HFFc6 (cell line): ENCODE results near the gene CCL22. TPM values are rescaled to one million over a fixed set of nuclear protein-coding genes. Genes with fewer than 3 reads are reported as not detected.
"Not testable (repeated sequence)": the region's sequence is repeated elsewhere in the genome, so short reads cannot be mapped to it uniquely, and the experiment has no call there.

ENCODE experiments used
- DNase-seq: peaks from one replicate; pipeline ENCODE4 v3.0.0-alpha.2; 2018
- H3K27ac Mint-ChIP-seq: 2 replicates; pipeline ENCODE4 v1.8.0; 2020; ENCODE audit warnings: mild to moderate bottlenecking, mixed read lengths
- H3K27me3 Mint-ChIP-seq: 2 replicates; pipeline ENCODE4 v1.8.0; 2021; ENCODE audit warnings: mild to moderate bottlenecking, moderate library complexity, mixed read lengths; ENCODE audit not compliant: insufficient read depth
- H3K36me3 Mint-ChIP-seq: 2 replicates; pipeline ENCODE4 v1.8.0; 2021; ENCODE audit warnings: low read depth, mixed read lengths
- H3K4me1 Mint-ChIP-seq: 2 replicates; pipeline ENCODE4 v1.8.0; 2020; ENCODE audit warnings: low read depth, mixed read lengths
- H3K4me3 Mint-ChIP-seq: 2 replicates; pipeline ENCODE4 v1.8.0; 2020; ENCODE audit warnings: mild to moderate bottlenecking, moderate library complexity, mixed read lengths
- H3K9me3 Mint-ChIP-seq: 2 replicates; pipeline ENCODE4 v1.8.0; 2020; ENCODE audit warnings: mild to moderate bottlenecking, mixed read lengths
- CTCF ChIP-seq: fragments of 200-600 bp; sonication (generic); IDR thresholded peaks from 2 replicates; pipeline ENCODE4 v1.5.0; 2021; ENCODE audit warnings: antibody characterized with exemption, mild to moderate bottlenecking
- total RNA-seq, 6 experiments: library from RNA; stranded (reverse); fragmentation: NEBNext Ultra II Directional; extraction: Animal tissue kit (Norgen Biotek cat#: 25700); gene quantifications; 2 replicates in 1 of 6; 3 replicates in 5 of 6; pipeline ENCODE4 v1.2.3, GENCODE V29; 2021

Gene CCL22
- total RNA-seq, 6 experiments from 2014 or later = not detected

- H3K9me3 Mint-ChIP-seq = peaks cover 7% of the 10 kb centered on the region; the same call in 1 of the 2 replicates
- H3K27me3 Mint-ChIP-seq = peaks cover 36% of the 10 kb centered on the region
- H3K4me1 Mint-ChIP-seq = no peaks in the 10 kb centered on the region
- H3K27ac Mint-ChIP-seq = no peak overlapping the region
- H3K4me3 Mint-ChIP-seq = no peak overlapping the region
- no peak for TF ChIP-seq CTCF
- no peak for DNase-seq
- no peaks in the 10 kb centered on the region for H3K36me3 Mint-ChIP-seq
Measured at GRCh38 chr16:57392694-57393093, 34.1 kb downstream of the CCL22 start.

GRCh38 chr16:57394444-57394843 is 35.9 kb downstream of the CCL22 start:
- no peak for DNase-seq
- no peaks in the 10 kb centered on the region for H3K36me3 Mint-ChIP-seq
- no peak overlapping the region for H3K27ac Mint-ChIP-seq
- H3K4me3 Mint-ChIP-seq = no peak overlapping the region
- no peak for TF ChIP-seq CTCF
- no peaks in the 10 kb centered on the region for H3K4me1 Mint-ChIP-seq
- peaks cover 41% of the 10 kb centered on the region for H3K27me3 Mint-ChIP-seq
- peaks cover 7% of the 10 kb centered on the region; the same call in 1 of the 2 replicates for H3K9me3 Mint-ChIP-seq

GRCh38 chr16:57395026-57395425 is 36.4 kb downstream of the CCL22 start:
- Mint-ChIP-seq H3K4me1 (no peaks in the 10 kb centered on the region), H3K4me3 (no peak overlapping the region), H3K36me3 (no peaks in the 10 kb centered on the region), H3K27ac (no peak overlapping the region), H3K27me3 (peaks cover 46% of the 10 kb centered on the region), H3K9me3 (peaks cover 7% of the 10 kb centered on the region; the same call in 1 of the 2 replicates)
- no peak for TF ChIP-seq CTCF
- DNase-seq = no peak

- H3K27me3 Mint-ChIP-seq = peaks cover 46% of the 10 kb centered on the region
- TF ChIP-seq CTCF = no peak
- H3K4me3 Mint-ChIP-seq = no peak overlapping the region
- H3K27ac Mint-ChIP-seq = no peak overlapping the region
- DNase-seq = no peak
- H3K4me1 Mint-ChIP-seq = no peaks in the 10 kb centered on the region
- H3K9me3 Mint-ChIP-seq = peaks cover 7% of the 10 kb centered on the region; the same call in 1 of the 2 replicates
- no peaks in the 10 kb centered on the region for H3K36me3 Mint-ChIP-seq
Measured at GRCh38 chr16:57396786-57397185, 38.2 kb downstream of the CCL22 start.

- H3K4me1 Mint-ChIP-seq, H3K27ac Mint-ChIP-seq, H3K36me3 Mint-ChIP-seq, H3K4me3 Mint-ChIP-seq, DNase-seq, H3K9me3 Mint-ChIP-seq: not testable (repeated sequence)
- H3K27me3 Mint-ChIP-seq = peaks cover 39% of the 10 kb centered on the region
Measured at GRCh38 chr16:57397493-57397892, 38.9 kb downstream of the CCL22 start.

GRCh38 chr16:57401943-57402640 is 43.5 kb downstream of the CCL22 start:
- Mint-ChIP-seq H3K27ac (no peak overlapping the region), H3K36me3 (no peaks in the 10 kb centered on the region), H3K4me1 (no peaks in the 10 kb centered on the region), H3K4me3 (no peak overlapping the region), H3K9me3 (no peaks in the 10 kb centered on the region), H3K27me3 (peaks cover 40% of the 10 kb centered on the region)
- no peak for DNase-seq
- TF ChIP-seq CTCF = no peak
